PC-3 (cell line): Measurements from ENCODE around the gene SOCS6. TPM values are rescaled to one million over a fixed set of nuclear protein-coding genes. Genes with fewer than 3 reads are reported as not detected.
A peak's percentile ranks its signal among the peaks of the same experiment; 100 is the strongest.

Experiments
- ATAC-seq: fragments of 200-7000 bp; cut with Tn5 transposase; 2 replicates; pipeline ENCODE4 v1.9.1; 2020; ENCODE audit warnings: mild to moderate bottlenecking, moderate library complexity
- BruUV-seq: library from RNA; stranded (reverse); fragments of 400-500 nt; replicated peaks from 2 replicates; lab custom pipeline; 2021; lab: Mats Ljungman, UMichigan
- CTCF ChIA-PET: fragments of 300-600 bp; sonication (Branson Sonifier 250); formaldehyde crosslinking; loops from one replicate; lab custom pipeline; 2022; ENCODE audit warnings: antibody characterized with exemption; lab: Charles Lee
- POLR2A ChIA-PET: fragments of 300-600 bp; sonication (Branson Sonifier 250); formaldehyde crosslinking; loops from one replicate; lab custom pipeline; 2022; ENCODE audit warnings: antibody characterized with exemption; ENCODE audit not compliant: unreplicated experiment; lab: Charles Lee
- DNase-seq: peaks from one replicate; pipeline ENCODE4 v3.0.0-alpha.2; 2015
- H2AFZ ChIP-seq: fragments of 300-600 bp; sonication (generic); 2 replicates; pipeline ENCODE4 v1.6.0; 2016; ENCODE audit warnings: antibody characterized with exemption, low read length
- H3F3A ChIP-seq: fragments of 300-600 bp; sonication (generic); one replicate; pipeline ENCODE4 v1.6.0; 2017; ENCODE audit warnings: antibody characterized with exemption, low read length, control low read depth, mild to moderate bottlenecking; ENCODE audit not compliant: unreplicated experiment
- H3K27ac ChIP-seq: fragments of 300-600 bp; sonication (generic); 2 replicates; pipeline ENCODE4 v1.5.1; 2016; ENCODE audit warnings: mild to moderate bottlenecking, low read length
- H3K27me3 ChIP-seq: fragments of 300-600 bp; sonication (generic); 2 replicates; pipeline ENCODE4 v1.6.1; 2016; ENCODE audit warnings: low read length, mixed read lengths
- H3K36me3 ChIP-seq: fragments of 300-600 bp; sonication (generic); 2 replicates; pipeline ENCODE4 v1.6.1; 2016; ENCODE audit warnings: low read depth, mixed run types, low read length, mixed read lengths
- H3K4me1 ChIP-seq: fragments of 300-600 bp; sonication (generic); 2 replicates; pipeline ENCODE4 v1.5.1; 2016; ENCODE audit warnings: low read length; ENCODE audit not compliant: insufficient read depth
- H3K4me2 ChIP-seq: fragments of 300-600 bp; sonication (generic); 2 replicates; pipeline ENCODE4 v1.6.0; 2016; ENCODE audit warnings: low read length
- H3K4me3 ChIP-seq: fragments of 300-600 bp; sonication (generic); 2 replicates; pipeline ENCODE4 v1.5.1; 2016; ENCODE audit warnings: mild to moderate bottlenecking, low read length, mixed read lengths
- H3K79me2 ChIP-seq: fragments of 300-600 bp; sonication (generic); 2 replicates; pipeline ENCODE4 v1.6.1; 2017; ENCODE audit warnings: low read length, mixed read lengths
- H3K9ac ChIP-seq: fragments of 300-600 bp; sonication (generic); 2 replicates; pipeline ENCODE4 v1.6.0; 2016; ENCODE audit warnings: mild to moderate bottlenecking, low read length
- H3K9me2 ChIP-seq: fragments of 300-600 bp; sonication (generic); replicated peaks from 2 replicates; pipeline ENCODE4 v1.6.1; 2016; ENCODE audit warnings: mixed run types, low read length, mixed read lengths
- H3K9me3 ChIP-seq: fragments of 300-600 bp; sonication (generic); 2 replicates; pipeline ENCODE4 v1.6.1; 2016; ENCODE audit warnings: low read length, mixed read lengths
- H4K20me1 ChIP-seq: fragments of 300-600 bp; sonication (generic); 2 replicates; pipeline ENCODE4 v1.6.1; 2016; ENCODE audit warnings: low read length, mixed read lengths
- CTCF ChIP-seq: fragments of 300-600 bp; sonication (generic); conservative IDR thresholded peaks from 2 replicates; pipeline ENCODE4 v1.5.1; 2017; ENCODE audit warnings: antibody characterized with exemption, low read depth, mild to moderate bottlenecking, low read length
- EZH2 ChIP-seq: fragments of 300-600 bp; sonication (generic); IDR thresholded peaks from one replicate; pipeline ENCODE4 v1.6.1; 2017; ENCODE audit warnings: antibody characterized with exemption, mild to moderate bottlenecking, low read length; ENCODE audit not compliant: unreplicated experiment
- EZH2phosphoT487 ChIP-seq: fragments of 300-600 bp; sonication (generic); IDR thresholded peaks from 2 replicates; pipeline ENCODE4 v1.6.1; 2018; ENCODE audit warnings: mild to moderate bottlenecking, antibody characterized with exemption, low read length, borderline replicate concordance
- intact Hi-C: fragments of 100-400 bp; cut with micrococcal nuclease; formaldehyde crosslinking; loops from 2 replicates; pipeline ENCODE4 v1.9.0; 2023
- total RNA-seq: library from RNA; depleted of rRNA; stranded (reverse); fragments of >200 nt; gene quantifications from 2 replicates; pipeline ENCODE4 v1.2.3, GENCODE V29; 2014

SOCS6 gene
- total RNA-seq, 1 experiment from 2014 or later: 17.9 TPM

DNA sequence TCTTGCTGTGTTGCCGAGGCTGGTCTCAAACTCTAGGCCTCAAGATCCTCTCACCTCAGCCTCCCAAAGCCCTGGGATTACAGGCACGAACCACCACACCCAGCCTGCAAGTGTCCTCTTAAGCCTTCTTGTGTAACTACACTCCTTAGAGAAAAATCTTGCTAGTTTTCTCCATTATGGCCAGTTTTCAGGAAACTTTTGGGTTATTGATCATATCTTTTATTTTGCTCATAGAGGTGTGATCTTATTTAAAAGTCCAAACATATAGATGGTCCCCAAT lies 2.4 kb downstream of the SOCS6 start:
- no peak for TF ChIP-seq CTCF
- TF ChIP-seq EZH2phosphoT487: no peak
- DNase-seq (no peak), ATAC-seq (no peak)
- no peak overlapping the region for H2AFZ ChIP-seq
- no TSS peak for BruUV-seq
- H3K9ac ChIP-seq: no peak overlapping the region
- CTCF ChIA-PET: no interaction called here
- POLR2A ChIA-PET: no interaction called here
- no peaks in the 10 kb centered on the region for H3F3A ChIP-seq
- H3K4me2 ChIP-seq: peak overlapping the region; percentile 84
- H3K27me3 ChIP-seq: no peaks in the 10 kb centered on the region
- peaks cover 73% of the 10 kb centered on the region for H3K79me2 ChIP-seq
- peaks cover 35% of the 10 kb centered on the region for H3K4me1 ChIP-seq
- 0 out of 2 replicates have a peak, but pooled peaks cover 11% of the 10 kb centered on the region for H3K36me3 ChIP-seq
- H3K9me2 ChIP-seq: no peaks in the 10 kb centered on the region
- no peak overlapping the region for H3K27ac ChIP-seq
- H3K9me3 ChIP-seq: no peaks in the 10 kb centered on the region
- peaks cover 54% of the 10 kb centered on the region for H4K20me1 ChIP-seq
- intact Hi-C loops: loop anchor here (5.0 kb wide), 1 partner anchor 41 kb away; no protein-coding TSS in a partner anchor
- H3K4me3 ChIP-seq: peak overlapping the region; percentile 86

GRCh38 chr18:70292628-70293027 lies 3.8 kb downstream of the SOCS6 start:
- TF ChIP-seq EZH2phosphoT487: no peak
- no peak for TF ChIP-seq EZH2
- TF ChIP-seq CTCF: no peak
- H3K4me2 ChIP-seq: peak overlapping the region; percentile 84
- peaks cover 66% of the 10 kb centered on the region for H4K20me1 ChIP-seq
- 0 out of 2 replicates have a peak, but pooled peaks cover 11% of the 10 kb centered on the region for H3K36me3 ChIP-seq
- H3K9me2 ChIP-seq: no peaks in the 10 kb centered on the region
- ATAC-seq (no peak), DNase-seq (no peak)
- CTCF ChIA-PET: interaction anchor here (0.8 kb wide), 1 partner anchor 97 kb away, joined by 6 read pairs; no protein-coding TSS in a partner anchor
- no peak overlapping the region for H3K27ac ChIP-seq
- no peaks in the 10 kb centered on the region for H3K27me3 ChIP-seq
- no TSS peak for BruUV-seq
- H3K9me3 ChIP-seq: no peaks in the 10 kb centered on the region
- H3K4me1 ChIP-seq: peaks cover 35% of the 10 kb centered on the region
- H3K79me2 ChIP-seq: peaks cover 87% of the 10 kb centered on the region
- intact Hi-C loops: loop anchor here (5.0 kb wide), 1 partner anchor 40 kb away; no protein-coding TSS in a partner anchor
- POLR2A ChIA-PET: no interaction called here
- no peaks in the 10 kb centered on the region for H3F3A ChIP-seq
- H3K4me3 ChIP-seq: peak overlapping the region; percentile 21; the same call in 1 of the 2 replicates
- H2AFZ ChIP-seq: no peak overlapping the region
- no peak overlapping the region for H3K9ac ChIP-seq

DNA sequence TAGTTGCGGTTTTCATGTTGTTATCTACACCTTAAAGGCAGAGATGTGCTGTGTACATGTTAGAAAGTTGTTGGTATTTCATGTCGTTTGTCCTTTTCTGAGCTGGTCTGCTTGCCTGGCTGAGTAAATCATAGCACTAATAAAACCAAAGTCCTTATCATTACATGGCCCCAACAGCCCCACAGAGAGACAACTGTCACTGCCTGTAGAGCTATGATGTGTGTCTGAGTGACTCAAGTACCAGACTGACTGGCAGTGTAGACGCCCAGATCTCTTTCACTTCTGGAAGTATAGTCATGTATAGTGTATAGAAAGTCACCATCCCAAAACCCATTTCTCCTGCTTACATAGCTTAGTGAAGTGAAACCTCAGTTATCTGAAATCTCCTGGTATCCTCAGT lies 4.3 kb downstream of the SOCS6 start:
- peak overlapping the region; percentile 84 for H3K4me2 ChIP-seq
- intact Hi-C loops: loop anchor here (5.0 kb wide), 1 partner anchor 39 kb away; no protein-coding TSS in a partner anchor
- peak; percentile 29 for DNase-seq
- no peak overlapping the region for H3K27ac ChIP-seq
- no peak for ATAC-seq
- H3K36me3 ChIP-seq: 0 out of 2 replicates have a peak, but pooled peaks cover 11% of the 10 kb centered on the region
- peak overlapping the region; percentile 21; the same call in 1 of the 2 replicates for H3K4me3 ChIP-seq
- ChIA-PET POLR2A (no interaction called here), CTCF (interaction anchor here (0.5 to 0.8 kb wide), 2 partner anchors 16 to 98 kb away, joined by 3 to 6 read pairs; no protein-coding TSS in a partner anchor)
- H3K9ac ChIP-seq: no peak overlapping the region
- H4K20me1 ChIP-seq: peaks cover 69% of the 10 kb centered on the region
- H3K4me1 ChIP-seq: peaks cover 33% of the 10 kb centered on the region
- H3K9me3 ChIP-seq: no peaks in the 10 kb centered on the region
- TF ChIP-seq CTCF (no peak), EZH2 (no peak), EZH2phosphoT487 (no peak)
- H3K79me2 ChIP-seq: peaks cover 89% of the 10 kb centered on the region
- no TSS peak for BruUV-seq
- no peaks in the 10 kb centered on the region for H3F3A ChIP-seq
- H2AFZ ChIP-seq: no peak overlapping the region
- no peaks in the 10 kb centered on the region for H3K27me3 ChIP-seq
- no peaks in the 10 kb centered on the region for H3K9me2 ChIP-seq
